DND-41 (cell line): Measurements from ENCODE around the gene EXO1.
"Not testable (repeated sequence)": the region's sequence is repeated elsewhere in the genome, so short reads cannot be mapped to it uniquely, and the experiment has no call there.

Experiments used
- ATAC-seq: fragments of 200-7000 bp; cut with Tn5 transposase; 3 replicates; pipeline ENCODE4 v1.9.1; 2021; ENCODE audit warnings: low read depth; ENCODE audit not compliant: insufficient read depth
- DNase-seq: peaks from one replicate; pipeline ENCODE4 v3.0.0-alpha.2; 2020
- H2AFZ ChIP-seq: 2 replicates; pipeline ENCODE4 v1.6.0; 2012; ENCODE audit warnings: low read depth, low read length
- H3K27ac ChIP-seq: 2 replicates; pipeline ENCODE4 v1.5.1; 2012; ENCODE audit warnings: low read length, inconsistent platforms
- H3K27me3 ChIP-seq: fragments of 200-600 bp; sonication (generic); 2 replicates; pipeline ENCODE4 v1.6.0; 2012; ENCODE audit warnings: low read length, mild to moderate bottlenecking, inconsistent platforms; ENCODE audit not compliant: insufficient read depth, poor library complexity
- H3K36me3 ChIP-seq: 2 replicates; pipeline ENCODE4 v1.5.1; 2012; ENCODE audit warnings: low read length, inconsistent platforms; ENCODE audit not compliant: insufficient read depth
- H3K4me1 ChIP-seq: 2 replicates; pipeline ENCODE4 v1.5.1; 2012; ENCODE audit warnings: mild to moderate bottlenecking, low read length; ENCODE audit not compliant: insufficient read depth
- H3K4me2 ChIP-seq: 2 replicates; pipeline ENCODE4 v1.6.0; 2012; ENCODE audit warnings: mild to moderate bottlenecking, moderate library complexity, low read length, inconsistent platforms; ENCODE audit not compliant: insufficient read depth
- H3K4me3 ChIP-seq, 2 experiments: fragments of 200-600 bp in 1 of 2; shearing (Covaris generic) in 1 of 2; 2 replicates each; pipeline ENCODE4 v1.5.1; 2012 to 2016; ENCODE audit warnings: inconsistent platforms in 2 of 2, low read length in 2 of 2, mild to moderate bottlenecking in 2 of 2, low read depth in 1 of 2, moderate library complexity in 1 of 2
- H3K79me2 ChIP-seq: 2 replicates; pipeline ENCODE4 v1.6.0; 2012; ENCODE audit warnings: low read length, inconsistent platforms; ENCODE audit not compliant: insufficient read depth
- H3K9ac ChIP-seq: 2 replicates; pipeline ENCODE4 v1.6.0; 2012; ENCODE audit warnings: low read depth, mild to moderate bottlenecking, inconsistent platforms, low read length, moderate library complexity
- H3K9me3 ChIP-seq: 2 replicates; pipeline ENCODE4 v1.5.1; 2012; ENCODE audit warnings: low read length, moderate library complexity, mild to moderate bottlenecking, inconsistent platforms; ENCODE audit not compliant: insufficient read depth, severe bottlenecking
- H4K20me1 ChIP-seq: 2 replicates; pipeline ENCODE4 v1.6.0; 2012; ENCODE audit warnings: low read length; ENCODE audit not compliant: insufficient read depth
- CTCF ChIP-seq: IDR thresholded peaks from 2 replicates; pipeline ENCODE4 v1.5.1; 2012; ENCODE audit warnings: borderline replicate concordance, low read length, moderate library complexity, mild to moderate bottlenecking; ENCODE audit not compliant: poor library complexity, severe bottlenecking; ENCODE audit errors: extremely low read depth
- EZH2 ChIP-seq: IDR thresholded peaks from 3 replicates; pipeline ENCODE4 v1.6.1; 2012; ENCODE audit warnings: borderline replicate concordance, low read depth, mild to moderate bottlenecking, moderate library complexity, low read length, inconsistent platforms; ENCODE audit not compliant: severe bottlenecking

EXO1 gene

GRCh38 chr1:241847796-241848685 lies at the start of gene EXO1:
Gene EXO1 (plus strand): TSS chr1:241848204. CDS start chr1:241850426, 2,222 bp downstream.
- H4K20me1 ChIP-seq: peaks cover 2% of the 10 kb centered on the region; the same call in 1 of the 2 replicates
- peak; percentile 90 for ATAC-seq

GRCh38 chr1:241799416-241799815 lies 48.6 kb upstream of the EXO1 start:
- no peaks in the 10 kb centered on the region for H3K36me3 ChIP-seq
- H4K20me1 ChIP-seq: no peaks in the 10 kb centered on the region
- TF ChIP-seq CTCF (no peak), EZH2 (no peak)
- H3K4me1 ChIP-seq: no peaks in the 10 kb centered on the region
- no peak overlapping the region for H2AFZ ChIP-seq
- no peaks in the 10 kb centered on the region for H3K79me2 ChIP-seq
- ATAC-seq (no peak), DNase-seq (no peak)
- H3K9ac ChIP-seq: no peak overlapping the region
- no peak overlapping the region for H3K4me3 ChIP-seq
- H3K27me3 ChIP-seq: no peaks in the 10 kb centered on the region
- no peak overlapping the region for H3K4me2 ChIP-seq
- H3K9me3 ChIP-seq: no peaks in the 10 kb centered on the region
- no peak overlapping the region for H3K27ac ChIP-seq

More at GRCh38 chr1:241847796-241848685, at the start of gene EXO1:
- H3K27me3 ChIP-seq: no peaks in the 10 kb centered on the region
- H3K36me3 ChIP-seq: peaks cover 36% of the 10 kb centered on the region
- H3K27ac ChIP-seq: peak within 1 kb of the TSS; percentile 98
- peak within 1 kb of the TSS; percentile 95 for H2AFZ ChIP-seq
- peak; percentile 89 for DNase-seq
- peak within 1 kb of the TSS; percentile 51 to 88 for H3K4me3 ChIP-seq
- no peaks in the 10 kb centered on the region for H3K9me3 ChIP-seq
- peaks cover 43% of the 10 kb centered on the region for H3K79me2 ChIP-seq
- peak within 1 kb of the TSS; percentile 76 for H3K4me2 ChIP-seq
- H3K4me1 ChIP-seq: peaks cover 45% of the 10 kb centered on the region
- TF ChIP-seq EZH2 (no peak), CTCF (peak; percentile 62)
- H3K9ac ChIP-seq: peak within 1 kb of the TSS; percentile 81

- DNase-seq: no peak
- no peaks in the 10 kb centered on the region for H3K4me1 ChIP-seq
- no peaks in the 10 kb centered on the region for H3K36me3 ChIP-seq
- H3K79me2 ChIP-seq: no peaks in the 10 kb centered on the region
- H3K9ac ChIP-seq: no peak overlapping the region
- ATAC-seq: no peak
- H2AFZ ChIP-seq: no peak overlapping the region
- no peak overlapping the region for H3K4me3 ChIP-seq
- H3K9me3 ChIP-seq: no peaks in the 10 kb centered on the region
- no peaks in the 10 kb centered on the region for H4K20me1 ChIP-seq
- H3K27ac ChIP-seq: no peak overlapping the region
- TF ChIP-seq EZH2 (no peak), CTCF (no peak)
- no peak overlapping the region for H3K4me2 ChIP-seq
- H3K27me3 ChIP-seq: no peaks in the 10 kb centered on the region
Measured at GRCh38 chr1:241800640-241801039, 47.4 kb upstream of the EXO1 start.

GRCh38 chr1:241802863-241803262 lies 45.1 kb upstream of the EXO1 start:
- H4K20me1 ChIP-seq: no peaks in the 10 kb centered on the region
- H3K4me1 ChIP-seq: no peaks in the 10 kb centered on the region
- no peak overlapping the region for H3K4me3 ChIP-seq
- no peaks in the 10 kb centered on the region for H3K36me3 ChIP-seq
- H3K9me3 ChIP-seq: no peaks in the 10 kb centered on the region
- no peak overlapping the region for H2AFZ ChIP-seq
- no peak overlapping the region for H3K27ac ChIP-seq
- no peak for DNase-seq
- no peak overlapping the region for H3K4me2 ChIP-seq
- TF ChIP-seq CTCF: no peak
- no peak for ATAC-seq
- H3K9ac ChIP-seq: no peak overlapping the region
- H3K79me2 ChIP-seq: no peaks in the 10 kb centered on the region
- H3K27me3 ChIP-seq: no peaks in the 10 kb centered on the region

GRCh38 chr1:241804706-241805105 lies 43.3 kb upstream of the EXO1 start:
- H4K20me1 ChIP-seq, H3K4me1 ChIP-seq, H3K9me3 ChIP-seq, H2AFZ ChIP-seq, H3K4me2 ChIP-seq, H3K4me3 ChIP-seq, DNase-seq, H3K27ac ChIP-seq, H3K36me3 ChIP-seq, H3K27me3 ChIP-seq, ATAC-seq, H3K9ac ChIP-seq, H3K79me2 ChIP-seq: not testable (repeated sequence)
